ENCODE measurements around the gene IFT20. TPM values are rescaled to one million over a fixed set of nuclear protein-coding genes. Genes with fewer than 3 reads are reported as not detected.

The IFT20 gene
- total and polyA plus RNA-seq, 2 of the 13 experiments (the other 11 are each of a cell fraction or from before 2014, with no cell fraction given), result 28.0 to 37.8 TPM

- TF ChIP-seq BCL3 (CRISPR knock-in tag; IDR thresholded peaks at IDR 0.05) (no peak; the same call in 1 of the 2 replicates), HES4 (CRISPR knock-in tag; IDR thresholded peaks at IDR 0.05; ENCODE audit: borderline replicate concordance) (peak; percentile 85), KMT2A (CRISPR knock-in tag; IDR thresholded peaks at IDR 0.05) (peak; percentile 91), SYNCRIP (IDR thresholded peaks at IDR 0.05; ENCODE audit: insufficient read depth, low read depth, low read length) (no peak), MIXL1 (CRISPR knock-in tag; IDR thresholded peaks at IDR 0.05) (peak; percentile 76), ZBTB33 (CRISPR knock-in tag; IDR thresholded peaks at IDR 0.05) (no peak; the same call in 1 of the 2 replicates), U2AF1 (optimal IDR thresholded peaks at IDR 0.05; ENCODE audit: low read depth, low read length) (no peak), ZNF773 (CRISPR knock-in tag; IDR thresholded peaks at IDR 0.05; ENCODE audit: borderline replicate concordance) (peak; percentile 65; the same call in 1 of the 2 replicates), AKAP8 (CRISPR knock-in tag; IDR thresholded peaks at IDR 0.05) (peak; percentile 63; the same call in 1 of the 2 replicates), MXD1 (CRISPR knock-in tag; IDR thresholded peaks at IDR 0.05) (peak; percentile 73), ATF7-NPFF (CRISPR knock-in tag; IDR thresholded peaks at IDR 0.05; ENCODE audit: low read depth) (peak; percentile 79), MED1 (CRISPR knock-in tag; IDR thresholded peaks at IDR 0.05) (peak; percentile 62), STAT6 (CRISPR knock-in tag; IDR thresholded peaks at IDR 0.05; ENCODE audit: borderline replicate concordance) (no peak), TCF12 (IDR thresholded peaks at IDR 0.05) (no peak), TCF12 (CRISPR knock-in tag; IDR thresholded peaks at IDR 0.05) (peak; percentile 50; the same call in 1 of the 2 replicates), UBTF (CRISPR knock-in tag; IDR thresholded peaks at IDR 0.05) (peak; percentile 70), ZNF274 (CRISPR knock-in tag; IDR thresholded peaks at IDR 0.05) (no peak), MLX (CRISPR knock-in tag; IDR thresholded peaks at IDR 0.05) (no peak), HNF4G (IDR thresholded peaks at IDR 0.05; ENCODE audit: borderline replicate concordance, low read depth, low read length) (no peak), HNF4G (CRISPR knock-in tag; IDR thresholded peaks at IDR 0.05; ENCODE audit: borderline replicate concordance, low read depth) (peak; percentile 78)
Observed at GRCh38 chr17:28357061-28357900, 22.0 kb upstream of the IFT20 start, which contains the start of gene POLDIP2 (continued).

Data from HepG2 (cell line).